SW480 (cell line): Measurements from ENCODE around the gene DUSP8.
"Not testable (repeated sequence)": the region's sequence is repeated elsewhere in the genome, so short reads cannot be mapped to it uniquely, and the experiment has no call there.

ENCODE experiments used
- DNase-seq: peaks from one replicate; pipeline ENCODE4 v3.0.0-alpha.2; 2016; ENCODE audit warnings: low spot score

The DUSP8 gene

GRCh38 chr11:1572197-1573076, at the start of gene DUSP8:
Gene DUSP8 (minus strand): TSS chr11:1572271. CDS start chr11:1565826, 6,445 bp downstream.
- peak; percentile 81 for DNase-seq

- peak; percentile 65 for DNase-seq
Observed at GRCh38 chr11:1619449-1619848, 47.4 kb upstream of the DUSP8 start.

GRCh38 chr11:1618231-1618630, 46.2 kb upstream of the DUSP8 start:
- no peak for DNase-seq

GRCh38 chr11:1608363-1608762, 36.3 kb upstream of the DUSP8 start, which contains the start of gene KRTAP5-3:
Gene KRTAP5-3 (minus strand): TSS chr11:1608463. CDS start chr11:1608385, 78 bp downstream.
- DNase-seq: no peak

- not testable (repeated sequence) for DNase-seq
Observed at GRCh38 chr11:1607901-1608300, 35.8 kb upstream of the DUSP8 start.

- not testable (repeated sequence) for DNase-seq
Observed at GRCh38 chr11:1607156-1607845, 35.2 kb upstream of the DUSP8 start.

- not testable (repeated sequence) for DNase-seq
Observed at GRCh38 chr11:1605923-1606322, 33.9 kb upstream of the DUSP8 start.

- no peak for DNase-seq
Observed at GRCh38 chr11:1604711-1605110, 32.6 kb upstream of the DUSP8 start.

- no peak for DNase-seq
Observed at GRCh38 chr11:1604181-1604580, 32.1 kb upstream of the DUSP8 start.

GRCh38 chr11:1603629-1604028, 31.6 kb upstream of the DUSP8 start:
- DNase-seq: no peak

GRCh38 chr11:1601663-1602062, 29.6 kb upstream of the DUSP8 start:
- not testable (repeated sequence) for DNase-seq

GRCh38 chr11:1600626-1601025, 28.6 kb upstream of the DUSP8 start:
- DNase-seq: no peak

GRCh38 chr11:1598816-1599215, 26.7 kb upstream of the DUSP8 start:
- DNase-seq: no peak

- not testable (repeated sequence) for DNase-seq
Observed at GRCh38 chr11:1598406-1598805, 26.3 kb upstream of the DUSP8 start.

- no peak for DNase-seq
Observed at GRCh38 chr11:1597994-1598380, 25.9 kb upstream of the DUSP8 start, which contains the start of gene KRTAP5-2. Gene KRTAP5-2 (minus strand): TSS chr11:1598294. CDS start chr11:1598250, 44 bp downstream.

GRCh38 chr11:1597331-1597993, 25.4 kb upstream of the DUSP8 start:
- DNase-seq: no peak

GRCh38 chr11:1596576-1597121, 24.6 kb upstream of the DUSP8 start:
- DNase-seq: not testable (repeated sequence)

GRCh38 chr11:1595994-1596575, 24.0 kb upstream of the DUSP8 start:
- DNase-seq: not testable (repeated sequence)

GRCh38 chr11:1592628-1593027, 20.6 kb upstream of the DUSP8 start:
- DNase-seq: no peak

GRCh38 chr11:1589996-1590395, 17.9 kb upstream of the DUSP8 start:
- no peak for DNase-seq

GRCh38 chr11:1589191-1589963, 17.3 kb upstream of the DUSP8 start:
- DNase-seq: not testable (repeated sequence)
